HG02943 (cell line): ENCODE measurements around the gene LPP.

Experiments
- ATAC-seq: cut with Tn5 transposase; IDR thresholded peaks from one replicate; pipeline ENCODE4 v1.9.1; 2021; ENCODE audit warnings: mild to moderate bottlenecking, low read depth, moderate library complexity; ENCODE audit not compliant: unreplicated experiment

The LPP gene

DNA sequence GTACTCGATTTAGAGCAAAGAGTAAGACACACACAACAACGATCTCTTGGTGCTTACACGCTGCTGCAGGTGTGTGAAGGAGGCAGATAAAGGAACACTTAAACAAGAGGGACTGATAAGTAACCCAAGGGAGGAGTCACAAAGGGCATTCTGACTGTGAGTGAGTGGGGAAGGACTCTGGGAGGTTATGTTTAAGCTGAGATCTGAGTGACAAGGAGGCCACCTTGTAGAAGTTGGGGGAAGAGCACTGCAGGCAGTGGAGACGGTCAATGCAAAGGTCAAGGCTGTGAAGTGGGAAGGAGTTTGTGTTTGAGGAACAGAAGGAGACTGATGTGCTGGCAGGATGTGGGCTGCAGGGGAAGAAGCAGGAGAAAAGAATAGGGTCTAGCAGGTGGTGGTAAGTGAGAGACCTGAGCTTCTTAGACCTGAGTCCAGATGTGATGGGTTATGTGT, 63.1 kb downstream of the LPP start:
- no peak for ATAC-seq

DNA sequence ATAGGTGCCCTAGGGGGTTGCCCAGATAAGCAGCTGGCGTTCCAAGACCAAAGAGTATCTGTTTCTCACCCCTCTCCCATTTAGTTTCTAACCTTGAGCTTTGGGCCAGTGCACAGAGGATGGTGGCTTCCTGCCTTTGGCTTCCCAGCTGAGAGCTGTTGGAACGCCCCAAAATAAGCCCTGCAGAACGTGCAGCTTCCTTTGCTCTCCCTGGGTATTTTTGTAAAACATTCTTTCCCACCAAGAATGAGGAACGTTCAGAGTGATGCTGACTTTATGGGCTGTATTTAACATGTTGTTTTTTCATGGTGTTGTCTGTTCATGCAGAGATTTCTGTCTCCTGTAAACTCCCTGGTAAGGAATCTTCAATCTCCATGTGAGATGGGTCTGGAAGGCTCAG, 63.8 kb downstream of the LPP start:
- ATAC-seq = no peak

DNA sequence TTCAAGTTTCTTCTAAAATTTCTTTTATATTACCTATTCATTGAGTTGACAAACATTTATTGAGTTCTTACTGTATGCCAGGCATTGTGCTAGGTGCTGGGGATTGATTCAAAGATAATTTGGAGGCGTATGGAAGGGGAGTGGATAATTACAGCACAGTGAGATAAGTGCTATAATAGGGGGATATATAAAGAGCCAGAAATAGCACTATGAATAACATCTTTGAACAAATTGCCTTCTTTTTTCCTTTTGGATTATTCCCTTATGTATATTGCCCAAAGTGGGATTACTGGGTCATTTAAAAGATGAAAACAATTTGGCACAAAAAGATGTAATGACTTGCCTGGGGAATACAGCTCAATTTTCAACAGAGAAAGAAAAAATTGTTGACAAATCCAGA, 64.6 kb downstream of the LPP start:
- ATAC-seq = no peak

DNA sequence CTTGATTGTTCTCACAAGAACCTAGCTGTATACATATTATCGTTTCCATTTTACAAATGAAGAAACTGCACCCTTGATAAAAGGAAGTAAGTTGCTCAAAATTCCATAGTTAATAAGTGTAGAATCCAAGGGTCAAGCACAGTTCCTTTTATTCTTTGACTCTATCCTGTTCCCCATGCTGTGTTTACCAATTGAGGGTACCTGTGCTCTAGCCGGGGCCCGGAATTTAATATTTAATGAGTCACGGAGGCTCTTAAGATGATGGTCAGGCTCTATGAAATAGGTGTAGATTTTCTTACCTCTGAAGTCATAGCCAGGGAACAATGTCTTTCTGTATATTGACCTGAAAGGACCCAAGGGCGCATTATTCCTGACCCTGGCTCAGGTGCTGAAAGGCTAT, 65.2 kb downstream of the LPP start:
- no peak for ATAC-seq

DNA sequence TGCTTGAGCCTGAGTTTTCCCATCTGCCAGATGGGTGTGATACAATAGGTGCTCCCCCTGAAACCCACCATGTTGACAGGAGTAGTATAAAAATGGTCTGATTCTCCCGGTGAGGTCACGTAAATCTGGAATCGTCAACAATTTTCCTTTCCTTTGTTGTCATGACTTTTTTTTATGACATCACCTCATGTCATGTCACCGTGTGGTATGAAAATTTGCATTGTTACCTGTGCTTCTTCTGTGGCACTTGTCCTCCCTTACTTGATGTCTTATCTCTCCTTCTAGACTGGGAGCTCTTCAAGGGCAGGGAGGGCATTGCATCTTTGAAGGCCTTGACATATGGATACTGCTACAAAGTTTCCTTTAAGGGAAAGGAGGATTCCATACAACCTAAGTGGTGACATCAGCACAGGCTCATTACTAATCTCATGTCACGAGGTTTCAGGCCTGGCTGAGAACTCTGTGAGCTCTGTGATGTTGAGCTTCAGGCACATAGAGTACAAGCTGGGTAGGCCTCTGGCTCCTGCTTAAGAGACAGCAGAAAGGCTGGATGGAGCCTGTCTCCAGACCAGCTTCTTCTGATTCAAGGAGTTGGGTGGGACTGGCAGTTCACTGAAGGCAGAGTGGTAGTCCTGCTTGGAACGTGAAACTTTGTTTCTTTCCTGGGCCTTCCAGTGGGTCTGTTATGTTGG, 66.3 kb downstream of the LPP start:
- no peak for ATAC-seq

DNA sequence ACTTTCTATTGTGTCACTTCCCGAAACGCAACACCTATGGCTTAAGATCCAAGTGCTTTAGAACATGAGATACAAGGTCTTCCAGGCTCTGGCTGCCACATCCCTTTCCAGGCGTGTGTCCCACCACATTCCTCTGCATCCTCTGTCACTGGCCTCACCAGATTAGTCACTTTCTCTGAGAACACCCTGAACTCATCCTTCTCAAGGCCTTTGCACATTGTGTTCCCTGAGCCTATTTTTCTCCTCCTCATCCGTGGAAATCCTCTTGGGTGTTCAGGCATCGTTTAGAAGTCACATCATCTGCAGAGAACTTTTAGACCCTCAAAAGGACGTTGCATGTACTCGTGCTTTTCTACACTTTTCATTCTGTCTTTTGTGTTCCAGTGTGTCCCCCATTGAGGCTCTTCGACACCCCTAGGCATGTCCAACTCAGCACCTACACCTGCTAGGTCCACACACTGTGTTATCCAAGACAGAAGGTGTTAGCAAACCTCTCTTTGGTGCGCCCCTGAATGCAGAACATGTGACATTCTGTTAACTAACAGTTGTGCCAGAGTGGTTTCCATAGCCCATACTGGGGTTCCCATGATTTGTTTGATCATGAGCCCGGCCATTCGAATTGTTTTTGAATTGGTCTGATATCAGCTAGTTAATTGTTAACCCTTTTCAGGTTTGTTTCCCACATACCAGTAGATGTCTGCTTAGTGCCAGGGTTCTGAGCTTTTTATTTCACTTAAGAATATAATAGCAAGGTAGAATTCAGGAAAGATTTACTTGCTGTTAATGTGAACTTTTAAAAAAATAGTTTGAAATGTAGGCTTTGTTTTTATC, 67.2 kb downstream of the LPP start:
- ATAC-seq = no peak

DNA sequence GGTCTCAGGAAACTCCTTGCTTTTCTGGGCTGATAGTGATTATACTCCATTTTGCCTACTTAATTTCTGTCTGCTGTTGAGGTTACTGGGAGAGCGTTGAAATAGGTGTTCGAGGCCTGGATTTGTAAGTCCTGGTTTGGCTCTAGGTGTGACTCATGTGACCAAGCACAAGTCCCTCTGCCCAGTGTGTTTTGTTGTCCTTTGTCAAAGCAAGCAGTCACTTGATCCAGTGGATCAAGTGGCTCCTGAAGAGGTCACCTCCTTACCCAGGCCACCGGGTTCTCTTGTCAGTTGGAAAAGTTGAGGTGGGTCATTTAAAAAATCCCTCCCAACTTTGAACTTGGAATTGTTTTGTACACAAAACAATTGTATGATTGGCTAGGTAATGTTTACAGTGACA, 70.0 kb downstream of the LPP start:
- ATAC-seq = no peak

DNA sequence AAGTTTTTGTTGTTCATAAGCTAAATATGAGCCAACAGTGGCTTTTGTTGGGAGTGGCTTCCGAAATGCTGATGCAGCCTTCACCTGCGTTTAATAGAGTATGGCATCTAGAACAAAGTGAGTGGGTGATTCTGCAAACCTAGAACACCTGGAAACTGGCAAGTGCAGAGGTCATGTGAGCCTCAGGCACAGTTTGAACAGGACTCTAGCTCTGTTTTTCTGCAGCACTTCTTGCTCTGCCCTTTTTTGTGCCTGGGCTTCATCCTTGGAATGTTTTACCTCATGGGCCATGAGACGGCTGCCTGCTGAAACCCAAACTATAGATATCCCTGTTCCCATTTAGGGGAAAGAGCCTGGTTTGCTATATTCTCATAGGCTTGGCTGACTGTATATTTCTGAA, 73.5 kb downstream of the LPP start:
- ATAC-seq = no peak

DNA sequence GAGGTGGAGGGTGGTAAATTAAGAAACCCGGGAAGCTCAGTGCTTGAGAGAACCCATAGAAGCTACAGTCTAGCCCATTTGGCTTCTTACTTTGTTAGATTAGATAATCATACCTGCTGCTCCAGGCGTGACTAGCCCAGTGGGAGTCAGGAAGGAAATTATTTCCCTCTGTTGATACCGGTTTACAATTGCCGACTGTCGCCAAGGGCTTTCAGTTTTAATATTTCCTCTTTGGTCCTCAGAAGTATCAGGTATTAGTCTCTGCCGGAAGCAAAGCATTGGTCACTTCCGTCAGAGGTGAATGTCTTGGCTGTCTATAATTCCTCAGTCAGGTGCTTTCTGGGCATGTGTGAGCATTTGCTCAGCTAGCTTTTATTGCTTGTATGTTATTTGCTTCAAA, 75.2 kb downstream of the LPP start:
- ATAC-seq = no peak

DNA sequence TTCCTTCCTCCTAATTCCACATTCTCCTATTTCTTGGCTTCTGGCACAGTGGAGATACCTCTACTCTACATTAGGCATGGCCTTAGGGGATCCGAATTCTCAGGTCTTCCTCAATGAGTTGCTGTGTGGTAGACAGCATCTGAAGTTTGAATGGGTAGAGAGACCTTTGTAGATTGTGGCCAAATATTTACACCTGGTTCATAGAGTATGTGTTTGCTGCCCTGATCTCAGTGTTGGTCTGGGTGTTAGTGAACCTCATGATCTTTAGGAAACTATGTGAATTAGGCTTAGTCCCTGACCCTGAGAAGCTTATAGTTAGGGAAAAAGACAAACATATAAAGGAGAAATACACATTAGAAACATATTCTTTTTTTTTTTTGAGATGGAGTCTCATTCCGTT, 75.8 kb downstream of the LPP start:
- no peak for ATAC-seq

DNA sequence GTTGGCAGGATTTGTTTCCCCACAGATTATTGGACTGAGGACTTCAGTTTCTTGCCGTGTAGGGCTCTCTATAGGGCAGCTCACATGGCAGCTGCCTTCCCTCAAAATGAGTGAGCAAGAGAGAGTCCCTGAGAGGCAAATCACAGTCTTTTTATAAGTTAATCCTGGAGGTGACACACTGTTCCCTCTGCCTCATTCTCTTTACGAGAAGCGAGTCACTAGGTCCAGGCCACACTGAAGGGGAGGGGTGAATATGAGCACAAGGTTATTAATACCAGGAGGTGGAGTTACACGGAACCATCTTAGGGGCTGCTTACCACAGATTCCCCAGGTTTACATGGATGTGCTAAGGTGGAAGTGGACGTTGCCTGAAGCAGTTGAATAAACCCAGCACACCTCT, 77.0 kb downstream of the LPP start:
- no peak for ATAC-seq

DNA sequence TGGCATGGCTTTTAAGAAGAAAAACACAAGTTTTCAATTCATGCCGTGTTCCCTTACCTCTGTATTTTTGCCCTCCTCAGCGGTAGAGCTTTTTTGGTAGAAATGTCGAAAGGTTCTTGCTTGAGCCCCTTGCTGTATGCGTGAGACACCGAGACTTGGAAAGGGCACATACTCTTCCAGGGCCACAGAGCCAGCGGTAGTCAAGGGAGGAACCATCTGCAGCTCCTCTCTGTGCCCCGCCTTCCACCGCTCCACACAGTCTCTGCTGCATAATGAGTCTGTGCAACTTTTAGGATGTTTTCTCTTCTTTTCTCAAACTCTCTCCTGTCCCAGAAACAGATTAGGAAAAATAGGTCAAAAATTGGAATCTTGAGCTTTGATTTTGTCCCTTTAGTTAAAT, 77.5 kb downstream of the LPP start:
- no peak for ATAC-seq

DNA sequence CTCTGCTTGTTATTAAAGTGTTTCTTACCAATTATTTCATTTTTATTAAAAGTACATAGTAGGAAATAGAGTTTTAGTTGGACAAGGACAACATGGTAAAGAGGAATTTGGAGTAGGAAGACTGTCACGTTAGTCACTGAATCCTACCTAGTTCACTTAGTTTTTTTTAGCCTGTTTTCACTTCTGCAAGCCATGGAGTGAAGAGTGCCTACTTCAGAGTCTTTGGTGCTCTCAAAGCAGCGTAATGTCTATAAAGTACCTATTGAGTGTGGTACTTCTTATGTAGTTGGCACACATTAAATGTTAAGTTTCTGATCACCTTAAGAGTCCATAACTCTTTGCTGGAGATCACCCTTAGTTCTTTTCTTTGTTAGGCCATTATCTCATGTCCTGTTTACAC, 78.7 kb downstream of the LPP start:
- ATAC-seq = no peak

DNA sequence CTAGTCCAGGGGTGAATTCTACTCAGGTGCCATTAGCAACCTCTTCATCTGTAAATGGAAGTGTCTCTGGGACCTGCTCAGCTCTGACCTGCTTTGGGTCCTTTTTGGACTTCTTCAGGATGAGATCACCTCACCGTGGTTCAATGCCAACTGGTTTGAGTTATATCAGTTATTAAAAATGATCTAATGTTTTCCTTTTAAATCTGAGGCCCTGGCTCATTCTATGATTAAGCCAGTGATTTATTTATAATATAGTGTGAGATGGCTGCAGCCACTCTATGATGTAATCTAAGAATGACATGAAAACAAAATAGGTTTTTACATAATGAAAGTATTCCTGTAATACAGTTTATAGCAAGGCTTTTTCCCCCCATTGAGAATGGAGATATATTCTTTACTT, 79.4 kb downstream of the LPP start:
- no peak for ATAC-seq

DNA sequence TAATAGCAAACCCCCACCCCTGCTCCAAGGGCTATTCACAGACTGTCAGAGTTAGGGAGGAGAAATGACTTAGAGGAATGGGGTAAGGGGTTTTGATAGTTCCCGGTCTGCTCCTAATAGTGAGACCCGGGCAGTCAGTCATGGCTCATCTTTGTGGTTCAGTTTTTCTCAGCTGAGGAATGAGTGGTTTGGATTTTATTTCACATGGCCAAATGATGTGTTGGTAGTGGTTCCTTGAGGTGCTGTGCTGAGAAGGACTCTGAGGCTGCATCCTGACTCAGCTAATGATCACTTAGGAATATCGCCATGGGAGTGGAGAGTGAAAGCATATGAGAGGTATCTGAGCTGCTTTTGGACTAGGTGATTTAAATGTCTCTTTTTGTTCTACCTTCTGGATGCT, 80.2 kb downstream of the LPP start:
- ATAC-seq = no peak

DNA sequence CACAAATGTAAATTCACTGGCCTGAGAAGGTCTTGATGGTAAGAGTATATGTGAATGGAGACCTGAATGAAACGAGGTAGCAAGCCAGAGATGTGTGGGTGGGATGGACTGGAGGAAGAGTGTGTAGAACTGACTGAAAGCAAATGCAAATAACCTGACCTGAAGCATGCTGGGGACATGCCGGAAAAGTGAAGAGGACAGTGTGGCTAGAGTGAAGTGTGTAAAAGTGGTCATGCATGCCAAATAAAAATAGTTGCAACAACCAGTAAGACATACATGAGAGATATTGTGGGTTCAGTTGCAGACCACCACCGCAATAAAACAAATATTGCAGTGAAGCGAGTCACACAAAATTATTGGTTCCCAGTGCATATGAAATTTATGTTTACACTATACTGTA, 82.3 kb downstream of the LPP start:
- no peak for ATAC-seq

DNA sequence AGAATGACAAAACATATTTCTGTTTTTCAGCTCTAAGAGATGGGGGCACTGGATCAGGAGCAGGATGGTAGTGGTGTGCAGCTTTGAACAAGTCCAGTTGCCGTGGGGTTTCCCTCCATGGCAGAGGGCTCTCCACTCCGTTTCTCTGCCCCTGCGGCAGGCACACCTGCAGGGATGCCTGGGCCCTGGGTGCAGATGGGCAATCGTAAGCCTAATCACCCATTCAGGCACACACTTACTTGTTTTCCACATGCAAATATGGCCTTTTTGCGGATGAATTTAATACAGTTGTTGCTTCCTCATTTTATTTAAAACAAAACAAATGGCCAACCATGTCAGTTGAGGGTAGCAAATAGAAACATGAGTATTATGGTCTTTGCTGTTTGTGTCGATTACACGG, 85.1 kb downstream of the LPP start:
- no peak for ATAC-seq

DNA sequence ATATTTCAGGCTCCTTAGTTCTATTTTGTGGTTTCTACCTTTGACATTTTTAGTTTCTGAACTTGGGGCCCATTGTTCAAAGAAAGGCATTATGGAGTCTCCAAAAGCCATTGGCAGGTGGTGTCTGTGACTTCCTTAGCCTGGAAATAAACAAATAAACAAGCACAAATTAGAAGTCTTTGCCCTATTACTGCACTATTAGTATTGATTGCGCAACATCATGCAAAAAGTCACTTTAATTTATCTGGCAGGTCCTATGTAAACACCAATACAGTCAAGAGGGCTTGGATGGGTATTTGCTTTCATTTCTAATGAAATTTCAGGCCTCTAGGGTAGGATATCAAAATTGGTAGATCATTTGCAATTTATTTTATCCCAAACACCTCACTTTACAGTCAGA, 85.6 kb downstream of the LPP start:
- ATAC-seq = no peak

DNA sequence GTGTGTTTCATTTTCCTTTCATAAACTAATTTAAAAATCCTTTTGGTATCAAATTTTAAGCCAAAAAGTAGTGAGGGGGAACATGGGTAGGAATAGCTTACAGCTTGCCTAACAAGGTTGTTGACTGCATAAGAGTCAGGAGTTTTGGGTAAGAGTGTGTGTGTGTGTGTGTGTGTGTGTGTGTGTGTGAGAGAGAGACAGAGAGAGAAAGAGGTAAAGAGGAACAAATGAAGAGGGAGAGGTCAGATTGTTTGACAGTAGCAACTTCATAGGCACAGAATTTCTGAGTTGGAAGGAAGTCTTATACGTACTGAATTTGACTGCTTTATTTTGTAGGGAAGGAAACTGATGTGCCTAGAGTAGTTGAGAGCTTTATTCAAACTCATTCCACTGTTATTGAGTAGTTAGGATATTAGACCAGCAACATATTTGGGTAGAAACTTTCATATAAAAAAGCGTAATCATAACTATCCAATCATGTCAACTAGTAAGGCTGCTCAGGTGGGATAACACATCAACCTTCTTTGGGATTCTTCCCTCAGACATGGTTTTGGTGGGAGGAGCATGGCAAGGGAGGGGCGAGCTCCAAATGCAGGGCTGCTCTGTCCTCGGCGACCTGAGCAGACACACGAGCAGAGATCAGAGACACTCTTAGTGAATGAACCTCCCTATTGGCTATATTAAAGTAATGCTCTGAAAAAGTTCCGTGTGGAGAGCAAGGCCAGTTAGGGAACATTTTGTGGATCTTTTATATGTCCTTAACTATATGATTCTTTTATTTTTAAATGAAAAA, 86.4 kb downstream of the LPP start:
- ATAC-seq = no peak

DNA sequence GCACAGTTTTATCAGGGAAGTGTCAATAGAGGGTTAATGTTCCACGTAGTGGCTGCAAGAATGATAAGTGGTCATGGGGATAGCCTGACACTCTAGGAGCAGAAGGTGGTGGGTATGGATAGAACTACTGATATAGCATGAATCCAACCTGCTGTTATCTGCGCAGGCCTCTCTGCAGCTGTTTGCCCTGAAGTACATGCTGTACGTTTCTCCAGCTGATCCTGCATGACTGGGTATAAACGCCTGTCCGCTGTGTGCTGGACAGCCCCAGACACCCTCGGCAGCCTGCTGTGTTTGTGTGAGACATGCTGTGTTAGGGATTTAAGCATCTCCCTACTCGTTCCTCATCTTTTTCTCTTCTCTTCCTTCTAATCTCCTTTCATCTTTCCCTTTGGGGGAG, 87.1 kb downstream of the LPP start:
- no peak for ATAC-seq

DNA sequence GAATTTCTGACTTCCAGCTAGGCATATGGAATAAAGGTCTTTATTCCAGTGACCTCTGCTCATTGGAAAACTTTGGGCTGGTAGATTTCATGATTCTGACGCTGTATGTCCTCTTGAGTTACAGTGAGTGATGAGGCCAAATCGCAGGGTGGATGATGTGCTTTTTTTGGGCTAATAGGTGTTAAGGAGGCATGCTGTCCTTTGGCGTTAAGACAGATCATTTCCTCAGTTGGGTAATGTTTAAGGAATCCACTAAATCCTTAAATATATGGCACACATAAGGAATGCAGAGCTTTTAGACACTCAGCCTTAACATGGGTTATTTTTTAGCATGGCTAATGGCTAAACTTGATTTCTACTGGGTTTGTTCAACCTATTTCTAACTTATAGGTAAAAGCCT, 87.9 kb downstream of the LPP start:
- ATAC-seq = no peak
